H1 (cell line): ENCODE results near the gene DLX5. TPM values are rescaled to one million over a fixed set of nuclear protein-coding genes. Genes with fewer than 3 reads are reported as not detected.

Experiments used
- CTCF ChIA-PET: fragments of 300-600 bp; sonication (Branson Sonifier 250); formaldehyde crosslinking; loops from one replicate; lab custom pipeline; 2021; ENCODE audit not compliant: partially characterized antibody; lab: Charles Lee
- POLR2A ChIA-PET: fragments of 300-600 bp; sonication (Branson Sonifier 250); formaldehyde crosslinking; loops from one replicate; lab custom pipeline; 2021; ENCODE audit warnings: inconsistent platforms; ENCODE audit not compliant: partially characterized antibody; lab: Charles Lee
- DNase-seq, 2 experiments: peaks; one replicate each; pipeline versions ENCODE4 v3.0.0 to v3.0.0-alpha.2; 2010 to 2022; ENCODE audit warnings: low spot score in 2 of 2, low read depth in 1 of 2, mixed read lengths in 1 of 2
- FAIRE-seq: peaks from 2 replicates; lab custom pipeline; 2011; peaks lifted over from hg19 to GRCh38; lab: Jason Lieb, UNC
- H2AFZ ChIP-seq: 2 replicates; pipeline ENCODE4 v1.8.1; 2012; ENCODE audit warnings: low read length, inconsistent platforms
- H2AK5ac ChIP-seq: 2 replicates; pipeline ENCODE4 v1.6.1; 2013; ENCODE audit warnings: low read depth, low read length
- H2BK120ac ChIP-seq: replicated peaks from 2 replicates; pipeline ENCODE3; 2013; ENCODE audit warnings: low read depth, low read length, inconsistent platforms
- H2BK12ac ChIP-seq: 2 replicates; pipeline ENCODE4 v1.6.1; 2013; ENCODE audit warnings: low read depth, low read length
- H2BK15ac ChIP-seq: 2 replicates; pipeline ENCODE4 v1.6.1; 2013; ENCODE audit warnings: low read length
- H2BK20ac ChIP-seq: 2 replicates; pipeline ENCODE4 v1.6.1; 2013; ENCODE audit warnings: low read length
- H2BK5ac ChIP-seq: 2 replicates; pipeline ENCODE4 v1.6.1; 2013; ENCODE audit warnings: low read depth, low read length
- H3K14ac ChIP-seq: 2 replicates; pipeline ENCODE4 v1.6.1; 2013; ENCODE audit warnings: inconsistent platforms; ENCODE audit not compliant: insufficient read length
- H3K18ac ChIP-seq: 2 replicates; pipeline ENCODE4 v1.6.1; 2013; ENCODE audit warnings: low read length; ENCODE audit errors: extremely low read depth
- H3K23ac ChIP-seq: 2 replicates; pipeline ENCODE4 v1.6.1; 2013; ENCODE audit warnings: inconsistent platforms; ENCODE audit not compliant: insufficient read length
- H3K23me2 ChIP-seq: 2 replicates; pipeline ENCODE4 v1.6.1; 2013; ENCODE audit warnings: low read depth, low read length
- H3K27ac ChIP-seq: 2 replicates; pipeline ENCODE4 v1.6.1; 2011; ENCODE audit warnings: low read depth, low read length, inconsistent platforms
- H3K27me3 ChIP-seq, 4 experiments: replicated peaks in 1 of 4; 1 replicate in 1 of 4; 2 replicates in 3 of 4; pipeline versions ENCODE4 v1.6.1 to v1.8.1; 2011 to 2013; ENCODE audit warnings: low read length in 3 of 4, mild to moderate bottlenecking in 3 of 4, inconsistent platforms in 2 of 4, mixed read lengths in 2 of 4, moderate library complexity in 1 of 4; ENCODE audit not compliant: control insufficient read depth in 3 of 4, insufficient read depth in 3 of 4; ENCODE audit errors: extremely low read depth in 1 of 4
- H3K36me3 ChIP-seq, 4 experiments: 2 replicates each; pipeline versions ENCODE4 v1.6.1 to v1.8.1; 2011 to 2013; ENCODE audit warnings: mild to moderate bottlenecking in 4 of 4, low read length in 3 of 4, moderate library complexity in 2 of 4, control low read depth in 1 of 4, inconsistent platforms in 1 of 4; ENCODE audit not compliant: insufficient read depth in 4 of 4, control insufficient read depth in 2 of 4
- H3K4ac ChIP-seq: replicated peaks from 2 replicates; pipeline ENCODE3; 2013; ENCODE audit warnings: low read length, low read depth, mixed read lengths, inconsistent platforms; ENCODE audit not compliant: insufficient read length
- H3K4me1 ChIP-seq, 4 experiments: replicated peaks in 1 of 4; 1 replicate in 1 of 4; 2 replicates in 3 of 4; pipeline versions ENCODE4 v1.6.1 to v1.8.1; 2011 to 2013; ENCODE audit warnings: low read length in 3 of 4, inconsistent platforms in 2 of 4, mixed read lengths in 1 of 4; ENCODE audit not compliant: insufficient read depth in 4 of 4, control insufficient read depth in 3 of 4
- H3K4me2 ChIP-seq, 2 experiments: 2 replicates each; pipeline versions ENCODE4 v1.6.1 to v1.8.1; 2011 to 2013; ENCODE audit warnings: low read depth in 2 of 2, low read length in 2 of 2, control low read depth in 1 of 2, inconsistent platforms in 1 of 2, mild to moderate bottlenecking in 1 of 2; ENCODE audit not compliant: insufficient read depth in 1 of 2
- H3K4me3 ChIP-seq, 4 experiments: fragments of 200-600, 300-600 bp in 1 of 4; sonication (generic), shearing (Covaris generic), sonication (Bioruptor Twin) in 1 of 4; 2 replicates each; pipeline versions ENCODE4 v1.5.1 to v1.8.1; 2011 to 2016; ENCODE audit warnings: low read length in 4 of 4, low read depth in 3 of 4, control low read depth in 2 of 4, inconsistent platforms in 2 of 4, mild to moderate bottlenecking in 2 of 4, mixed read lengths in 1 of 4, moderate library complexity in 1 of 4; ENCODE audit not compliant: insufficient read depth in 2 of 4; ENCODE audit errors: extremely low read depth in 1 of 4
- H3K56ac ChIP-seq: replicated peaks from 2 replicates; pipeline ENCODE3; 2013; ENCODE audit warnings: low read depth, mild to moderate bottlenecking, mixed read lengths, low read length, inconsistent platforms; ENCODE audit not compliant: insufficient read length
- H3K79me1 ChIP-seq: 2 replicates; pipeline ENCODE4 v1.6.1; 2013; ENCODE audit warnings: low read depth, low read length, control low read depth
- H3K79me2 ChIP-seq, 2 experiments: 2 replicates each; pipeline versions ENCODE4 v1.6.1 to v1.8.1; 2012 to 2013; ENCODE audit warnings: low read length in 2 of 2, mild to moderate bottlenecking in 2 of 2, inconsistent platforms in 1 of 2; ENCODE audit not compliant: insufficient read depth in 2 of 2, control insufficient read depth in 1 of 2
- H3K9ac ChIP-seq, 4 experiments: replicated peaks in 1 of 4; 1 replicate in 1 of 4; 2 replicates in 3 of 4; pipeline versions ENCODE4 v1.6.1 to v1.8.1; 2011 to 2013; ENCODE audit warnings: low read depth in 3 of 4, low read length in 3 of 4, control low read depth in 2 of 4, mild to moderate bottlenecking in 2 of 4, moderate library complexity in 2 of 4, inconsistent platforms in 1 of 4; ENCODE audit errors: extremely low read depth in 1 of 4
- H3K9me3 ChIP-seq, 2 experiments: 2 replicates each; pipeline versions ENCODE4 v1.6.1 to v1.8.1; 2012 to 2013; ENCODE audit warnings: mild to moderate bottlenecking in 2 of 2, moderate library complexity in 2 of 2, control low read depth in 1 of 2, inconsistent platforms in 1 of 2, low read depth in 1 of 2, low read length in 1 of 2, mixed read lengths in 1 of 2; ENCODE audit not compliant: insufficient read depth in 2 of 2
- H4K20me1 ChIP-seq, 2 experiments: replicated peaks in 1 of 2; 2 replicates each; pipeline versions ENCODE3 to v1.8.1; 2011 to 2013; ENCODE audit warnings: inconsistent platforms in 2 of 2, low read length in 2 of 2, mild to moderate bottlenecking in 1 of 2; ENCODE audit not compliant: insufficient read depth in 2 of 2, control insufficient read depth in 1 of 2
- H4K5ac ChIP-seq: 2 replicates; pipeline ENCODE4 v1.6.1; 2013; ENCODE audit warnings: low read length, low read depth, mixed read lengths, inconsistent platforms; ENCODE audit not compliant: insufficient read length
- H4K8ac ChIP-seq: 2 replicates; pipeline ENCODE4 v1.8.0; 2013; ENCODE audit warnings: mild to moderate bottlenecking, moderate library complexity, low read length, inconsistent platforms; ENCODE audit not compliant: insufficient read depth; ENCODE audit errors: extremely low read depth
- H4K91ac ChIP-seq: replicated peaks from 2 replicates; pipeline ENCODE3; 2013; ENCODE audit warnings: low read length, mixed read lengths, inconsistent platforms; ENCODE audit not compliant: insufficient read length
- ASH2L ChIP-seq: fragments of 200-600, 300-600 bp; sonication (generic); IDR thresholded peaks from one replicate; pipeline ENCODE4 v1.7.1; 2017; ENCODE audit warnings: low read length
- ATF3 ChIP-seq: IDR thresholded peaks from 2 replicates; pipeline ENCODE4 v1.6.1; 2011; ENCODE audit warnings: low read depth, mild to moderate bottlenecking, low read length; ENCODE audit not compliant: insufficient read depth
- BACH1 ChIP-seq: IDR thresholded peaks from 2 replicates; pipeline ENCODE4 v1.6.1; 2012; ENCODE audit warnings: low read length, improper control_type of control experiment
- CBX5 ChIP-seq: fragments of 300-800, 300-1000 bp; sonication (generic); IDR thresholded peaks from 2 replicates; pipeline ENCODE4 v1.7.1; 2016; ENCODE audit warnings: antibody characterized with exemption, low read length, low read depth
- CHD1 ChIP-seq: IDR thresholded peaks from 2 replicates; pipeline ENCODE4 v1.6.1; 2012; ENCODE audit warnings: low read depth, low read length, improper control_type of control experiment
- MAFK ChIP-seq: IDR thresholded peaks from 2 replicates; pipeline ENCODE4 v1.6.1; 2012; ENCODE audit warnings: low read depth, mild to moderate bottlenecking, improper control_type of control experiment, low read length
- RBBP5 ChIP-seq: IDR thresholded peaks from 2 replicates; pipeline ENCODE4 v1.7.1; 2012; ENCODE audit warnings: low read depth, mild to moderate bottlenecking, inconsistent platforms, low read length, moderate library complexity, borderline replicate concordance
- RNF2 ChIP-seq: fragments of 200-900, 300-1000 bp; sonication (generic); IDR thresholded peaks from 2 replicates; pipeline ENCODE4 v1.7.1; 2016; ENCODE audit warnings: borderline replicate concordance, low read depth, mild to moderate bottlenecking, antibody characterized with exemption, low read length; ENCODE audit not compliant: poor library complexity, severe bottlenecking; ENCODE audit errors: missing control alignments
- SIN3A ChIP-seq, 2 experiments: IDR thresholded peaks in 1 of 2; conservative IDR thresholded peaks in 1 of 2; 2 replicates each; pipeline ENCODE4 v1.6.1; 2011 to 2012; ENCODE audit warnings: low read length in 2 of 2, improper control_type of control experiment in 1 of 2, low read depth in 1 of 2, mild to moderate bottlenecking in 1 of 2
- SP1 ChIP-seq: IDR thresholded peaks from 2 replicates; pipeline ENCODE4 v1.6.1; 2011; ENCODE audit warnings: low read depth, low read length
- SP2 ChIP-seq: IDR thresholded peaks from 2 replicates; pipeline ENCODE4 v1.6.1; 2012; ENCODE audit warnings: mild to moderate bottlenecking, low read length, inconsistent platforms
- SP4 ChIP-seq: IDR thresholded peaks from 2 replicates; pipeline ENCODE4 v1.6.1; 2012; ENCODE audit warnings: low read length, inconsistent platforms
- YY1 ChIP-seq: IDR thresholded peaks from 2 replicates; pipeline ENCODE4 v1.6.1; 2011; ENCODE audit warnings: low read depth, mild to moderate bottlenecking, low read length
- WGBS, 2 experiments: shearing (Covaris generic) in 1 of 2; methylation state at CpG; one replicate each; pipeline versions ENCODE4 v1.1.6 to v1.1.7; 2013 to 2015; ENCODE audit warnings: low lambda C conversion rate in 2 of 2, mixed read lengths in 2 of 2, inconsistent platforms in 1 of 2, low coverage in 1 of 2, missing lambda C conversion rate in 1 of 2; ENCODE audit not compliant: insufficient replicate concordance in 2 of 2, insufficient coverage in 1 of 2, insufficient read length in 1 of 2; ENCODE audit errors: extremely low coverage in 1 of 2, missing lambda C conversion rate in 1 of 2; 5-methylcytosine and 5-hydroxymethylcytosine counted together
- polyA plus RNA-seq, 7 experiments: library from polyadenylated mRNA; depleted of rRNA in 3 of 7; stranded (reverse) in 5 of 7; unstranded in 2 of 7; fragments of >200 nt in 5 of 7; fragments of 200-250 nt in 2 of 7; gene quantifications; 1 replicate in 5 of 7; 2 replicates in 1 of 7; 4 replicates in 1 of 7; pipeline versions ENCODE4 v1.2.1 to v1.2.3, GENCODE V29; 2011 to 2013; ENCODE audit warnings: missing spikeins in 2 of 7, mixed read lengths in 2 of 7
- total RNA-seq: library from RNA; stranded (reverse); fragmentation: NEBNext Ultra II Directional; extraction: Animal tissue kit (Norgen Biotek cat#: 25700); gene quantifications from 2 replicates; pipeline ENCODE4 v1.2.1, GENCODE V29; 2021

DLX5 gene
- total and polyA plus RNA-seq, 2 of the 8 experiments (the other 6 are each of a cell fraction or from before 2014, with no cell fraction given), result not detected

- H3K18ac ChIP-seq, result no peak overlapping the region
- H2BK120ac ChIP-seq, result no peak overlapping the region
- no peaks in the 10 kb centered on the region for H3K79me2 ChIP-seq
- no peak for DNase-seq
- H4K5ac ChIP-seq, result no peak overlapping the region
- H4K20me1 ChIP-seq, result no peaks in the 10 kb centered on the region
- H2BK5ac ChIP-seq, result no peak overlapping the region
- no peak overlapping the region for H3K4me2 ChIP-seq
- no peak overlapping the region for H2AK5ac ChIP-seq
- 82% methylated on average over 2 of the region's 2 CpGs; no CpG with 5 or more reads in 1 of the 2 experiments for whole genome bisulfite sequencing, 2 experiments
- no peak overlapping the region for H2BK15ac ChIP-seq
- no peak overlapping the region for H3K23ac ChIP-seq
- no peak overlapping the region for H3K4ac ChIP-seq
- no peak overlapping the region for H2BK12ac ChIP-seq
- no peak overlapping the region for H2BK20ac ChIP-seq
- H3K23me2 ChIP-seq, result no peaks in the 10 kb centered on the region
- no peaks in the 10 kb centered on the region for H3K79me1 ChIP-seq
- no peak overlapping the region for H3K9ac ChIP-seq
- no peaks in the 10 kb centered on the region for H3K36me3 ChIP-seq
- TF ChIP-seq RBBP5 (no peak), ATF3 (no peak), MAFK (no peak), SP2 (no peak), ASH2L (no peak), BACH1 (no peak), YY1 (no peak), CHD1 (no peak), SP1 (no peak), SP4 (no peak), RNF2 (no peak), SIN3A (conservative IDR thresholded peaks at IDR 0.05 in 1 of 2, IDR thresholded peaks at IDR 0.05 in 1 of 2; ENCODE audit: low read depth in 1 of 2, low read length in 2 of 2) (no peak), CBX5 (no peak)
- CTCF ChIA-PET, result interaction anchor here (0.5 to 1.3 kb wide), 4 partner anchors 14 to 824 kb away, joined by 3 to 5 read pairs (median 3); no protein-coding TSS in a partner anchor
- POLR2A ChIA-PET, result no interaction called here
- H4K91ac ChIP-seq, result no peak overlapping the region
- no peaks in the 10 kb centered on the region for H3K9me3 ChIP-seq
- H4K8ac ChIP-seq, result no peak overlapping the region
- no peak overlapping the region for H3K27ac ChIP-seq
- no peaks in the 10 kb centered on the region for H3K27me3 ChIP-seq
- H2AFZ ChIP-seq, result peak overlapping the region; percentile 85; the same call in 1 of the 2 replicates
- H3K4me1 ChIP-seq, result no peaks in the 10 kb centered on the region
- H3K4me3 ChIP-seq, result no peak overlapping the region
- no peak overlapping the region for H3K14ac ChIP-seq
- no peak overlapping the region for H3K56ac ChIP-seq
- no peak for FAIRE-seq
Measured at GRCh38 chr7:97043281-97043680, 18.6 kb upstream of the DLX5 start.
